SK-N-MC (cell line): Measurements from ENCODE around the gene WIF1.

ENCODE experiments used
- DNase-seq: peaks from one replicate; pipeline ENCODE4 v3.0.0-alpha.2; 2011; ENCODE audit warnings: low read depth, low spot score
- H3K27ac ChIP-seq: fragments of 200-600 bp; sonication (generic); 2 replicates; pipeline ENCODE4 v1.5.1; 2016; ENCODE audit warnings: mixed run types
- H3K36me3 ChIP-seq: fragments of 200-600 bp; sonication (generic); 2 replicates; pipeline ENCODE4 v1.6.1; 2017; ENCODE audit warnings: antibody characterized with exemption, low read length, mixed read lengths; ENCODE audit not compliant: insufficient read depth
- H3K4me3 ChIP-seq: fragments of 200-600 bp; sonication (generic); 2 replicates; pipeline ENCODE4 v1.5.1; 2016
- H3K9ac ChIP-seq: fragments of 200-600 bp; sonication (generic); 2 replicates; pipeline ENCODE4 v1.8.0; 2017; ENCODE audit warnings: mixed run types, mixed read lengths; ENCODE audit not compliant: insufficient read length
- H3K9me3 ChIP-seq: fragments of 200-600 bp; sonication (generic); 2 replicates; pipeline ENCODE4 v1.6.1; 2017; ENCODE audit warnings: low read depth, mild to moderate bottlenecking, antibody characterized with exemption, low read length, moderate library complexity, mixed read lengths
- EZH2 ChIP-seq: fragments of 200-600 bp; sonication (generic); IDR thresholded peaks from one replicate; pipeline ENCODE4 v1.6.1; 2017; ENCODE audit warnings: antibody characterized with exemption
- FOXP2 ChIP-seq: optimal IDR thresholded peaks from 2 replicates; pipeline ENCODE3; 2011; ENCODE audit warnings: mild to moderate bottlenecking, moderate library complexity; ENCODE audit not compliant: insufficient read depth; ENCODE audit errors: extremely low read length, control extremely low read depth
- POLR2AphosphoS5 ChIP-seq: IDR thresholded peaks from 2 replicates; pipeline ENCODE4 v1.6.1; 2012; ENCODE audit warnings: mild to moderate bottlenecking, low read depth, low read length, borderline replicate concordance

The WIF1 gene

DNA sequence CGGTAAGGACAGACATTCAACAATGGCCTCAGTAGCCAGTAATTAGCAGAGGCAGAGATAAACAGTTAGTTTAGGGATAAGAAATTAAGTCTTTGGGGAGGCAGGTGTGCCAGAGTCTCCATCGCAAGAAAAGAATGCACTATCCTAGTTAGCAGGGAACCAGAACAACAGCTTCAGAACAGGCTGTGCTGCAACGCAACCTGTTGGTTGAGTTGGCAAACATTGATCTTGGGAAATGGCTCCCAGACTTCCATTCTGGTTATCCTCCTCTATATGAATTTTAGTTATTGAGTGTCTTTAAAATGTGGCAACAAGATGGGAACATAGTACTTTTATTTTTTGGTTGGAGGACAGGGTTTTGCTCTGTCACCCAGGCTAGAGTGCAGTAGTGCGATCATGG lies 36.0 kb upstream of the WIF1 start:
- no peak overlapping the region for H3K27ac ChIP-seq
- no peak overlapping the region for H3K9ac ChIP-seq

DNA sequence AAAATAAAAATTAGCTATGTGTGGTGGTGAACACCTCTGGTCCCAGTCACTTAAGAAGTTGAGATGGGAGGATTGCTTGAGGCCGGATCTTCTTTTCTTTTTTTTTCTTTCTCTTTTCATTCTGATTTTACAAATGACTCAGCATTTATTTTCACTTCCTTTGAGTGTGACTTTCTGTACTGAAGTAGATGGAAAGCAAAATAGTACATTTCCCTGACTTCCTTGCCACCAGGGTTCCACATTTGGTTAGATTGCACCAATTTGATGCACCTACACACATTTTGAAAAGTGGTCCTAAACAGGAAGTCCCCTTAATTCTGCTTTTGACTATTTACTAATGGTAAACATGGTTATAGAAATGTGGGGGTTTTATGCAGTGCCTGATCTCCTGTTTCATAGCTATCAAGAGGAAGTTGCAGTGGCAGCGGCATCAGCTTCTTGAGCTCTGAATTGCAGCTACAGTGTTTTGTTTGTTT lies 35.3 kb upstream of the WIF1 start:
- Histone ChIP-seq H3K27ac (no peak overlapping the region), H3K9ac (no peak overlapping the region), H3K9me3 (no peaks in the 10 kb centered on the region), H3K4me3 (no peak overlapping the region), H3K36me3 (no peaks in the 10 kb centered on the region)
- TF ChIP-seq FOXP2 (no peak), POLR2AphosphoS5 (no peak), EZH2 (no peak)
- DNase-seq, result no peak

More for the DNA sequence above, 36.0 kb upstream of the WIF1 start:
- no peaks in the 10 kb centered on the region for H3K36me3 ChIP-seq
- TF ChIP-seq EZH2 (no peak), FOXP2 (no peak), POLR2AphosphoS5 (no peak)
- no peaks in the 10 kb centered on the region for H3K9me3 ChIP-seq
- no peak overlapping the region for H3K4me3 ChIP-seq
- no peak for DNase-seq

DNA sequence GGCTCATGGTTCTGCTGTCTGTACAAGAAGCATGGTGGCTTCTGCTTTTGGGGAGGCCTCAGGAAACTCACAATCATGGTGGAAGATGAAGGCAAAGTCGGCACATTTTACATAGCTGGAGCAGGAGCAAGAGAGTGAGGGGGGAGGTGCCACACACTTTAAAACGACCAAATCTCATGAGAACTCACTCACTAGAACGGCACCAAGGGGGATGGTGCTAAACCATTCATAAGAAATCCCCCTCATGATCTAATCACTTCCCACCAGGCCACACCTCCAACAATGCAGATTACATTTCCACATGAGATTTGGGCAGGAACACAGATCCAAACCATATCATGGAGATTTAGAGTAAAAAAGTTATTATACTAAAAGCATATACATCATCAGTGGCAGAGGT lies 34.7 kb upstream of the WIF1 start:
- H3K9ac ChIP-seq, result no peak overlapping the region

DNA sequence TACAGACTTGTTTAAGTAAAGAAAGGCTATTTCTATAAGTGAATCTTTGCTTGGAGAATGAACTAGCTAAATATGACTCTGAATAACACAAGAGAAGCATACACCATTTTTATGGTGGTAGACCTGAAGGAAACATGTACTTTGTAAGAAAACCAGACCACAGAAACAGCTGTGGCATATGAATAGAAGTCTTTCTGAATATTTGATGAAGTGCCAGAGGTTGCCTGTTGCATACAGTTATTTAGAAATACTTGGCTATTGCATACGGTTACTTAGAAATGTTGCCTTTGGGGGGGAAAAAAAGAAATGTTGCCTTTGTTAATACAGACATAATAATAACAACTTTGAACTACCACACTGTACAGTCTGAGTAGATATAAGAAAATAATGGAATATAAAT lies 31.5 kb upstream of the WIF1 start:
- H3K27ac ChIP-seq, result no peak overlapping the region
- no peaks in the 10 kb centered on the region for H3K36me3 ChIP-seq
- TF ChIP-seq EZH2, result no peak
- TF ChIP-seq FOXP2, result no peak
- no peak for TF ChIP-seq POLR2AphosphoS5
- no peak overlapping the region for H3K4me3 ChIP-seq
- H3K9me3 ChIP-seq, result no peaks in the 10 kb centered on the region
- H3K9ac ChIP-seq, result no peak overlapping the region
- no peak for DNase-seq

More for the DNA sequence above, 34.7 kb upstream of the WIF1 start:
- TF ChIP-seq FOXP2, result no peak
- no peak for TF ChIP-seq EZH2
- TF ChIP-seq POLR2AphosphoS5, result no peak
- Histone ChIP-seq H3K36me3 (no peaks in the 10 kb centered on the region), H3K9me3 (no peaks in the 10 kb centered on the region), H3K27ac (no peak overlapping the region), H3K4me3 (no peak overlapping the region)
- DNase-seq, result no peak

- no peaks in the 10 kb centered on the region for H3K9me3 ChIP-seq
Observed at GRCh38 chr12:65152012-65152411, 30.9 kb upstream of the WIF1 start.

GRCh38 chr12:65147312-65147905 lies 26.3 kb upstream of the WIF1 start:
- Histone ChIP-seq H3K9ac (no peak overlapping the region), H3K4me3 (no peak overlapping the region)

More at GRCh38 chr12:65152012-65152411, 30.9 kb upstream of the WIF1 start:
- TF ChIP-seq POLR2AphosphoS5 (no peak), EZH2 (no peak), FOXP2 (no peak)
- Histone ChIP-seq H3K36me3 (no peaks in the 10 kb centered on the region), H3K9ac (no peak overlapping the region), H3K27ac (no peak overlapping the region), H3K4me3 (no peak overlapping the region)
- no peak for DNase-seq

GRCh38 chr12:65140738-65141137 lies 19.6 kb upstream of the WIF1 start:
- DNase-seq, result no peak
- no peak overlapping the region for H3K27ac ChIP-seq
- TF ChIP-seq EZH2 (no peak), POLR2AphosphoS5 (no peak), FOXP2 (no peak)
- H3K9me3 ChIP-seq, result no peaks in the 10 kb centered on the region
- H3K4me3 ChIP-seq, result no peak overlapping the region
- H3K36me3 ChIP-seq, result no peaks in the 10 kb centered on the region
- no peak overlapping the region for H3K9ac ChIP-seq

More at GRCh38 chr12:65147312-65147905, 26.3 kb upstream of the WIF1 start:
- Histone ChIP-seq H3K27ac (no peak overlapping the region), H3K9me3 (no peaks in the 10 kb centered on the region), H3K36me3 (no peaks in the 10 kb centered on the region)
- no peak for DNase-seq
- TF ChIP-seq EZH2 (no peak), FOXP2 (no peak), POLR2AphosphoS5 (no peak)

DNA sequence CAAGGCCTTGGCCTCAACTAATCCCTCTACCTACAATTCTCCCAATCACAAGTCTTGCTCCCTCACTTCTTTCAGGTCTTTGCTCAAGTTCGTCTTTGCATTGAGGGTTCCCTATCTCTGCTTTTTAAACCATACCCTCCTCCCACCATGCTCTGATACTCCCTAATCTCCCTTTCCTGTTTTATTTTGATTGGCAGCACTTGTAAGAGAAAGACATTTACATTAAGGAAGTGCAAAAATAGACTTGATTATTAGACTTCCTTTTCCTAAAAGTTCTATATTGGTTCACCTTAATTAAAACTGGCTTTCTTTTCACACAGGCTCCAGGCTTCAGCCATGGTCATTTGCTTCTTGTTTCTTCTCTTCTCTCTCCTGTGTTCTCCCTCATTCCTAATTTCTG lies 18.3 kb upstream of the WIF1 start:
- Histone ChIP-seq H3K36me3 (no peaks in the 10 kb centered on the region), H3K4me3 (no peak overlapping the region), H3K27ac (no peak overlapping the region), H3K9ac (no peak overlapping the region), H3K9me3 (no peaks in the 10 kb centered on the region)
- DNase-seq, result no peak
- no peak for TF ChIP-seq FOXP2
- no peak for TF ChIP-seq EZH2
- no peak for TF ChIP-seq POLR2AphosphoS5

DNA sequence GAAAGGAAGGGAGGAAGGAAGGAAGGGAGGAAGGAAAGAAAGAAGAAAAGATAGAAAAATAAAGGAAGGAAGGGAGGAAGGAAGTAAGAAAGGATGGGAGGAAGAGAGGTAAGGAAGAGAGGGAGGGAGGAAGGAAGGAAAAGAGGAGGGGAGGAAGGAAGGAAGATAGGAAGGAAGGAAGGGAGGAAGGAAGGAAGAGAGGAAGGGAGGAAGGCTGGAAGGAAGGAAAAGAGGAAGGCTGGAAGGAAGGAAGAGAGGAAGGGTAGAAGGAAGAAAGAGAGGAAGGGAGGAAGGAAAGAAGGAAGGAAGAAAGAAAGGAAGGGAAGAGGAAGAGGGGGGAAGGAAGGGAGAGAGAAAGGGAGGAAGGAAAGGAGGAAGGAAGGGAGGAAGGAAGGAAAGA lies 12.8 kb upstream of the WIF1 start:
- no peak for DNase-seq
- no peak overlapping the region for H3K27ac ChIP-seq
- no peaks in the 10 kb centered on the region for H3K36me3 ChIP-seq
- no peak for TF ChIP-seq POLR2AphosphoS5
- no peak overlapping the region for H3K4me3 ChIP-seq
- no peak overlapping the region for H3K9ac ChIP-seq
- no peaks in the 10 kb centered on the region for H3K9me3 ChIP-seq
